Hematopoietic multipotent progenitor cell treated with erythropoietin and hydrocortisone succinate and interleukin-3 and kit ligand, for 15 days (in vitro differentiated cells): ENCODE measurements around the gene HS6ST1.
"Not testable (repeated sequence)": the region's sequence is repeated elsewhere in the genome, so short reads cannot be mapped to it uniquely, and the experiment has no call there.

Source experiments
- DNase-seq: peaks from one replicate; pipeline ENCODE4 v3.0.0-alpha.2; 2015; ENCODE audit warnings: low spot score

Gene HS6ST1

GRCh38 chr2:128321784-128322714 lies 3.4 kb upstream of the HS6ST1 start:
- DNase-seq = peak; percentile 70

GRCh38 chr2:128320906-128321771 lies 2.5 kb upstream of the HS6ST1 start:
- DNase-seq = no peak

GRCh38 chr2:128320192-128320905 lies 1.7 kb upstream of the HS6ST1 start:
- no peak for DNase-seq

- DNase-seq = no peak
Observed at GRCh38 chr2:128319631-128320191, 1.0 kb upstream of the HS6ST1 start.

GRCh38 chr2:128318245-128318644 lies 423 bp downstream of the HS6ST1 start:
- not testable (repeated sequence) for DNase-seq

GRCh38 chr2:128317899-128318225 lies 806 bp downstream of the HS6ST1 start:
- not testable (repeated sequence) for DNase-seq

GRCh38 chr2:128317181-128317898 lies 1.3 kb downstream of the HS6ST1 start:
- no peak for DNase-seq

GRCh38 chr2:128316777-128317180 lies 1.9 kb downstream of the HS6ST1 start:
- DNase-seq = no peak

- no peak for DNase-seq
Observed at GRCh38 chr2:128315829-128316776, 2.6 kb downstream of the HS6ST1 start.

GRCh38 chr2:128315122-128315828 lies 3.4 kb downstream of the HS6ST1 start:
- no peak for DNase-seq

GRCh38 chr2:128314348-128315121 lies 4.1 kb downstream of the HS6ST1 start:
- no peak for DNase-seq

- no peak for DNase-seq
Observed at GRCh38 chr2:128313931-128314347, 4.7 kb downstream of the HS6ST1 start.

- DNase-seq = no peak
Observed at GRCh38 chr2:128313091-128313836, 5.4 kb downstream of the HS6ST1 start.

GRCh38 chr2:128312411-128312810 lies 6.3 kb downstream of the HS6ST1 start:
- DNase-seq = no peak

- DNase-seq = no peak
Observed at GRCh38 chr2:128311755-128312341, 6.8 kb downstream of the HS6ST1 start.

GRCh38 chr2:128311216-128311754 lies 7.4 kb downstream of the HS6ST1 start:
- DNase-seq = no peak

GRCh38 chr2:128310761-128311160 lies 7.9 kb downstream of the HS6ST1 start:
- no peak for DNase-seq
